Measurements from ENCODE around the gene TCFL5. TPM values are rescaled to one million over a fixed set of nuclear protein-coding genes. Genes with fewer than 3 reads are reported as not detected.
"Not testable (repeated sequence)": the region's sequence is repeated elsewhere in the genome, so short reads cannot be mapped to it uniquely, and the experiment has no call there.

TCFL5 gene
- total RNA-seq, 1 experiment from 2014 or later, result 10.8 TPM

DNA sequence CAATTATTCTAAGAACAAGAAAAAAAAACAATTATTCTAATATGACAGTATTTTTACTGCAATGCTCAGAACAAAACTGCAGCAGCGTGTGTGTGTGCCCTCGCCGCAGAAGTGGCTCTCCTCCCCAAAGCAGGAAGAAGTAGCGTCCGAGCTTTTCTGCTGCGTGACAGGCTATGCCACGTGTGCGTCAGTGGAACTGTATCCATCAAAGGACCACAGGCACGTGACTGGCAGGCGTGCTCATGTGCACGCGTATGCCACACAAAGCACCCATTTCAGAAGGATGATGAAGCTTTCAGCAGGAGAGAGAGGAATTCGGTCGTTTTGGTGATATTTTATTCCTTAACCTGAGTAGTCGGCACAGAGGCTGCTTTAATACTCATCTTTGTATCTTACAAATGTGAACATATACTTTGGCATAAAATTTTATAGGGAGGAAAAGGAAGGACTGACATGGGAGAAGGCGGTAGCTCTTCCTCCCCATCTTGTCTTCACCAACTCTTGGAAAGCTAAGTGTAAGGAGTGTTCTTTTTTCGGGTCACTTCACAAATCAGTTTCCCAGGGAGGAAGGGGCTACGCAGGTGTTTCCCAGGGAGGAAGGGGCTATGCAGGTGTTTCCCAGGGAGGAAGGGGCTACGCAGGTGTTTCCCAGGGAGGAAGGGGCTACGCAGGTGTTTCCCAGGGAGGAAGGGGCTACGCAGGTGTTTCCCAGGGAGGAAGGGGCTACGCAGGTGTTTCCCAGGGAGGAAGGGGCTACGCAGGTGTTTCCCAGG, 3.4 kb downstream of the TCFL5 start:
- ChIA-PET CTCF (no interaction called here), POLR2A (interaction anchor here (1.4 to 2.1 kb wide), 2 partner anchors 11 to 14 kb away, joined by 3 to 9 read pairs; no protein-coding TSS in a partner anchor)
- peaks cover 18% of the 10 kb centered on the region for H3K4me1 Mint-ChIP-seq (ENCODE audit: insufficient read depth, unreplicated experiment)
- H3K27ac Mint-ChIP-seq (ENCODE audit: low read depth, unreplicated experiment), result no peak overlapping the region
- H3K4me3 Mint-ChIP-seq (ENCODE audit: unreplicated experiment), result no peak overlapping the region
- peaks cover 44% of the 10 kb centered on the region for H3K36me3 Mint-ChIP-seq (ENCODE audit: insufficient read depth, unreplicated experiment)
- BruUV-seq (replicated peaks), result no TSS peak
- intact Hi-C loops (cut with micrococcal nuclease), result no loop called here
- TF ChIP-seq, protein P1, sequence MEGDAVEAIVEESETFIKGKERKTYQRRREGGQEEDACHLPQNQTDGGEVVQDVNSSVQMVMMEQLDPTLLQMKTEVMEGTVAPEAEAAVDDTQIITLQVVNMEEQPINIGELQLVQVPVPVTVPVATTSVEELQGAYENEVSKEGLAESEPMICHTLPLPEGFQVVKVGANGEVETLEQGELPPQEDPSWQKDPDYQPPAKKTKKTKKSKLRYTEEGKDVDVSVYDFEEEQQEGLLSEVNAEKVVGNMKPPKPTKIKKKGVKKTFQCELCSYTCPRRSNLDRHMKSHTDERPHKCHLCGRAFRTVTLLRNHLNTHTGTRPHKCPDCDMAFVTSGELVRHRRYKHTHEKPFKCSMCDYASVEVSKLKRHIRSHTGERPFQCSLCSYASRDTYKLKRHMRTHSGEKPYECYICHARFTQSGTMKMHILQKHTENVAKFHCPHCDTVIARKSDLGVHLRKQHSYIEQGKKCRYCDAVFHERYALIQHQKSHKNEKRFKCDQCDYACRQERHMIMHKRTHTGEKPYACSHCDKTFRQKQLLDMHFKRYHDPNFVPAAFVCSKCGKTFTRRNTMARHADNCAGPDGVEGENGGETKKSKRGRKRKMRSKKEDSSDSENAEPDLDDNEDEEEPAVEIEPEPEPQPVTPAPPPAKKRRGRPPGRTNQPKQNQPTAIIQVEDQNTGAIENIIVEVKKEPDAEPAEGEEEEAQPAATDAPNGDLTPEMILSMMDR (IDR thresholded peaks at IDR 0.05; ENCODE audit: unreplicated experiment), result no peak
- DNase-seq (ENCODE audit: unreplicated experiment), result no peak
- no peaks in the 10 kb centered on the region for H3K9me3 Mint-ChIP-seq (ENCODE audit: unreplicated experiment)
- H3K27me3 Mint-ChIP-seq (ENCODE audit: insufficient read depth, unreplicated experiment), result no peaks in the 10 kb centered on the region

DNA sequence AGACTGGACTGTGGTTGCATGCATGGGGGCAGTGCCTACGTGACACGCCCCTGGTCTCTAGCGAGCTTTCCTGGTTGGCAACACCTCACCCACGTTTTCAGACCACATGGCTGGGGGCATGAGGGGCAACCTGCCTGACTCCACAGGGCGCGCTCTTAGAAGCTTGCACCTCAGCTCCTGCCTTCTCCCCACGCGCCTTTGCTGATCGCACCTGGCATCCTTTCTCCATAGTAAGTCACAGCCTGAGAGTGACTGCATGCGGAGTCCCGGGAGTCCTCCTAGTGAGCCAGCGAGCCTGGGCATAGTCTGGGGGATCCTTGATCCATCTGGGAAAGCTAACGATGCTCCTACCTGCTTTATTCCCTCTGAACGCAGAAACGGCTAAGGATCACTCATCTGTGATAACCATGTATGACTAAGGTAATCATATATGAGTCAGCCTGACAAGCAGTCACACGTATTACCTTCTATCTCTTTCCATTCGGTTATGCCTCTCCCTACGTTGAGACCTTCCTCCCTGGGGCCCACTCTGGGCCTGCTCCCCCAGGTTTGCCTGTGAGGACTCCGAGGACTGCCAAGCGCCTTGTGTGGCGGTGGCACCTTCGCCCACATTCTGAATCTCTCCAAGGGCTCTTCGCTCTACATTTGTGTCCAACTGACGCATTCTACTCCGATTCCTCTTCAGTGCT, 4.5 kb downstream of the TCFL5 start:
- ChIA-PET CTCF (no interaction called here), POLR2A (interaction anchor here (0.6 to 1.4 kb wide), 4 partner anchors 12 to 61 kb away, joined by 3 read pairs; partner anchors contain the start of gene MRGBP)
- Mint-ChIP-seq H3K27me3 (ENCODE audit: insufficient read depth, unreplicated experiment) (no peaks in the 10 kb centered on the region), H3K4me1 (ENCODE audit: insufficient read depth, unreplicated experiment) (peaks cover 18% of the 10 kb centered on the region), H3K4me3 (ENCODE audit: unreplicated experiment) (no peak overlapping the region), H3K9me3 (ENCODE audit: unreplicated experiment) (no peaks in the 10 kb centered on the region), H3K27ac (ENCODE audit: low read depth, unreplicated experiment) (peak overlapping the region; percentile 65), H3K36me3 (ENCODE audit: insufficient read depth, unreplicated experiment) (peaks cover 42% of the 10 kb centered on the region)
- intact Hi-C loops (cut with micrococcal nuclease), result no loop called here
- BruUV-seq (replicated peaks), result no TSS peak
- DNase-seq (ENCODE audit: unreplicated experiment), result peak; percentile 33
- TF ChIP-seq, protein P1 (IDR thresholded peaks at IDR 0.05; ENCODE audit: unreplicated experiment), result no peak

GRCh38 chr20:62855120-62855519, 6.5 kb downstream of the TCFL5 start:
- no peak overlapping the region for H3K27ac Mint-ChIP-seq (ENCODE audit: low read depth, unreplicated experiment)
- H3K36me3 Mint-ChIP-seq (ENCODE audit: insufficient read depth, unreplicated experiment), result peaks cover 51% of the 10 kb centered on the region
- no peaks in the 10 kb centered on the region for H3K27me3 Mint-ChIP-seq (ENCODE audit: insufficient read depth, unreplicated experiment)
- no peaks in the 10 kb centered on the region for H3K9me3 Mint-ChIP-seq (ENCODE audit: unreplicated experiment)
- DNase-seq (ENCODE audit: unreplicated experiment), result no peak
- TF ChIP-seq, protein P1 (IDR thresholded peaks at IDR 0.05; ENCODE audit: unreplicated experiment), result no peak
- BruUV-seq (replicated peaks), result no TSS peak
- POLR2A ChIA-PET, result interaction anchor here (1.1 kb wide), 1 partner anchor 36 kb away, joined by 4 read pairs; no protein-coding TSS in a partner anchor
- intact Hi-C loops (cut with micrococcal nuclease), result no loop called here
- CTCF ChIA-PET, result interaction anchor here (0.6 to 1.6 kb wide), 7 partner anchors 10 to 595 kb away, joined by 3 to 7 read pairs (median 4); no protein-coding TSS in a partner anchor
- H3K4me1 Mint-ChIP-seq (ENCODE audit: insufficient read depth, unreplicated experiment), result peaks cover 13% of the 10 kb centered on the region
- no peak overlapping the region for H3K4me3 Mint-ChIP-seq (ENCODE audit: unreplicated experiment)

- ChIA-PET POLR2A (interaction anchor here (0.6 to 1.1 kb wide), 4 partner anchors 8 to 86 kb away, joined by 3 to 5 read pairs (median 4); partner anchors contain the start of gene TCFL5), CTCF (interaction anchor here (0.8 to 1.4 kb wide), 3 partner anchors 9 to 22 kb away, joined by 3 to 7 read pairs (median 4); no protein-coding TSS in a partner anchor)
- H3K4me1 Mint-ChIP-seq (ENCODE audit: insufficient read depth, unreplicated experiment), result peaks cover 12% of the 10 kb centered on the region
- peaks cover 50% of the 10 kb centered on the region for H3K36me3 Mint-ChIP-seq (ENCODE audit: insufficient read depth, unreplicated experiment)
- no TSS peak for BruUV-seq (replicated peaks)
- H3K4me3 Mint-ChIP-seq (ENCODE audit: unreplicated experiment), result no peak overlapping the region
- DNase-seq (ENCODE audit: unreplicated experiment), result no peak
- intact Hi-C loops (cut with micrococcal nuclease), result no loop called here
- no peak overlapping the region for H3K27ac Mint-ChIP-seq (ENCODE audit: low read depth, unreplicated experiment)
- no peaks in the 10 kb centered on the region for H3K27me3 Mint-ChIP-seq (ENCODE audit: insufficient read depth, unreplicated experiment)
- TF ChIP-seq, protein P1 (IDR thresholded peaks at IDR 0.05; ENCODE audit: unreplicated experiment), result no peak
- no peaks in the 10 kb centered on the region for H3K9me3 Mint-ChIP-seq (ENCODE audit: unreplicated experiment)
These were observed 7.5 kb downstream of the TCFL5 start for GRCh38 chr20:62854121-62854520.

- Mint-ChIP-seq H3K36me3 (ENCODE audit: insufficient read depth, unreplicated experiment) (peaks cover 49% of the 10 kb centered on the region), H3K4me1 (ENCODE audit: insufficient read depth, unreplicated experiment) (peaks cover 12% of the 10 kb centered on the region)
- H3K27ac Mint-ChIP-seq (ENCODE audit: low read depth, unreplicated experiment); BruUV-seq (replicated peaks); intact Hi-C loops (cut with micrococcal nuclease); H3K9me3 Mint-ChIP-seq (ENCODE audit: unreplicated experiment); DNase-seq (ENCODE audit: unreplicated experiment); H3K4me3 Mint-ChIP-seq (ENCODE audit: unreplicated experiment); CTCF ChIA-PET; H3K27me3 Mint-ChIP-seq (ENCODE audit: insufficient read depth, unreplicated experiment): not testable (repeated sequence)
- POLR2A ChIA-PET, result interaction anchor here (0.7 to 1.1 kb wide), 2 partner anchors 9 to 39 kb away, joined by 3 to 5 read pairs; partner anchors contain the start of gene TCFL5
These were observed 8.3 kb downstream of the TCFL5 start for GRCh38 chr20:62853304-62853703.

Data from MCF 10A (cell line).